ENCODE data around the gene MED13L. TPM values are rescaled to one million over a fixed set of nuclear protein-coding genes. Genes with fewer than 3 reads are reported as not detected.
A peak's percentile ranks its signal among the peaks of the same experiment; 100 is the strongest.

The MED13L gene
- total RNA-seq, 1 donor from 2014 or later, result 141 TPM

GRCh38 chr12:116263431-116263830, 14.1 kb downstream of the MED13L start:
- Mint-ChIP-seq H3K27ac (peak overlapping the region; percentile 9), H3K36me3 (ENCODE audit: insufficient read depth) (no peaks in the 10 kb centered on the region), H3K9me3 (ENCODE audit: low read depth) (peaks cover 3% of the 10 kb centered on the region), H3K4me1 (ENCODE audit: low read depth) (peaks cover 30% of the 10 kb centered on the region), H3K27me3 (no peaks in the 10 kb centered on the region), H3K4me3 (ENCODE audit: low read depth) (no peak overlapping the region)
- TF ChIP-seq, protein P1, sequence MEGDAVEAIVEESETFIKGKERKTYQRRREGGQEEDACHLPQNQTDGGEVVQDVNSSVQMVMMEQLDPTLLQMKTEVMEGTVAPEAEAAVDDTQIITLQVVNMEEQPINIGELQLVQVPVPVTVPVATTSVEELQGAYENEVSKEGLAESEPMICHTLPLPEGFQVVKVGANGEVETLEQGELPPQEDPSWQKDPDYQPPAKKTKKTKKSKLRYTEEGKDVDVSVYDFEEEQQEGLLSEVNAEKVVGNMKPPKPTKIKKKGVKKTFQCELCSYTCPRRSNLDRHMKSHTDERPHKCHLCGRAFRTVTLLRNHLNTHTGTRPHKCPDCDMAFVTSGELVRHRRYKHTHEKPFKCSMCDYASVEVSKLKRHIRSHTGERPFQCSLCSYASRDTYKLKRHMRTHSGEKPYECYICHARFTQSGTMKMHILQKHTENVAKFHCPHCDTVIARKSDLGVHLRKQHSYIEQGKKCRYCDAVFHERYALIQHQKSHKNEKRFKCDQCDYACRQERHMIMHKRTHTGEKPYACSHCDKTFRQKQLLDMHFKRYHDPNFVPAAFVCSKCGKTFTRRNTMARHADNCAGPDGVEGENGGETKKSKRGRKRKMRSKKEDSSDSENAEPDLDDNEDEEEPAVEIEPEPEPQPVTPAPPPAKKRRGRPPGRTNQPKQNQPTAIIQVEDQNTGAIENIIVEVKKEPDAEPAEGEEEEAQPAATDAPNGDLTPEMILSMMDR (IDR thresholded peaks at IDR 0.05; ENCODE audit: unreplicated experiment), result no peak
- DNase-seq (ENCODE audit: low spot score, unreplicated experiment), result no peak

- Mint-ChIP-seq H3K27me3 (no peaks in the 10 kb centered on the region), H3K36me3 (ENCODE audit: insufficient read depth) (no peaks in the 10 kb centered on the region), H3K4me3 (ENCODE audit: low read depth) (no peak overlapping the region), H3K27ac (no peak overlapping the region), H3K9me3 (ENCODE audit: low read depth) (peaks cover 3% of the 10 kb centered on the region), H3K4me1 (ENCODE audit: low read depth) (peaks cover 35% of the 10 kb centered on the region)
- TF ChIP-seq, protein P1 (IDR thresholded peaks at IDR 0.05; ENCODE audit: unreplicated experiment), result no peak
- DNase-seq (ENCODE audit: low spot score, unreplicated experiment), result no peak
Measured at GRCh38 chr12:116262741-116263140, 14.8 kb downstream of the MED13L start.

GRCh38 chr12:116261525-116262100, 15.9 kb downstream of the MED13L start:
- no peaks in the 10 kb centered on the region for H3K27me3 Mint-ChIP-seq
- H3K9me3 Mint-ChIP-seq (ENCODE audit: low read depth), result peaks cover 3% of the 10 kb centered on the region
- H3K4me1 Mint-ChIP-seq (ENCODE audit: low read depth), result peaks cover 39% of the 10 kb centered on the region
- no peak overlapping the region for H3K27ac Mint-ChIP-seq
- TF ChIP-seq, protein P1 (IDR thresholded peaks at IDR 0.05; ENCODE audit: unreplicated experiment), result no peak
- no peaks in the 10 kb centered on the region for H3K36me3 Mint-ChIP-seq (ENCODE audit: insufficient read depth)
- DNase-seq (ENCODE audit: low spot score, unreplicated experiment), result no peak
- no peak overlapping the region for H3K4me3 Mint-ChIP-seq (ENCODE audit: low read depth)

DNA sequence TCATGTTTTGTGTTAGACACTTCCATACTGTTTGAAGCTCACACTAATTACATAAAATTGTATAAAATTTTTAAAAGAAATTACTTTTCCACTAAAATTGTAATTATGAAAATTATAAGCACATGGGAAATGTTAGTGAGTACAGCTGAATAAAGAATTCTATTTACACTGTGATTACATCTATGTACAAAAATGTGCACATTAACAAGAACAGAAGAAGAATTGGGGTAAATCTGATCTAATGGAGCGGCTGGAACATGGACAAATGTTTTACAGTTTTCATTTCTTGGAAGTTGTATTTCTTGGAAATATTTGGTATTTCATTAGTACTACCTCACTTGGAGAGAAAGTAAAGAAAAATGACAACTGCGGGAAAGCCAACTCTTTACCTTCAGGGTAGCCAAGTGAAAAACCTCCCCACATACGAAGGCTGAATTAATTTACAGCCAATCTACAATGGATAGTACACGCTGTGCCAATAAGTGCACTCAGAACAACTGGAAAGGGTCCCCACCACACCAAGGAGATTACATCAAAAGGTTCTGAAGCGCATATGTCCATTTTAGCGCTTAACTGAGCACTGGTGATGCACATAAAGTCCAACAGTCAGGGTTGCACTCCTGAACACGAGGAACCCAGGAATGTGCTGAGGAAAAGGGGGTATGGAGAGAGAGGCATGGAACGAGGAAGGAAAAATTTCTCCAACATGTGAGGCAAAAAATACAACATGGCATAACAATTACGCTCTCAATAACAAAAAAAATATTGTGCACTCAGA, 17.5 kb downstream of the MED13L start:
- Mint-ChIP-seq H3K4me1 (ENCODE audit: low read depth) (peaks cover 42% of the 10 kb centered on the region), H3K9me3 (ENCODE audit: low read depth) (peaks cover 3% of the 10 kb centered on the region), H3K36me3 (ENCODE audit: insufficient read depth) (no peaks in the 10 kb centered on the region), H3K27ac (no peak overlapping the region), H3K4me3 (ENCODE audit: low read depth) (no peak overlapping the region), H3K27me3 (no peaks in the 10 kb centered on the region)
- no peak for DNase-seq (ENCODE audit: low spot score, unreplicated experiment)
- TF ChIP-seq, protein P1 (IDR thresholded peaks at IDR 0.05; ENCODE audit: unreplicated experiment), result no peak

- no peak for DNase-seq (ENCODE audit: low spot score, unreplicated experiment)
- no peak overlapping the region for H3K27ac Mint-ChIP-seq
- TF ChIP-seq, protein P1 (IDR thresholded peaks at IDR 0.05; ENCODE audit: unreplicated experiment), result no peak
- H3K9me3 Mint-ChIP-seq (ENCODE audit: low read depth), result peaks cover 10% of the 10 kb centered on the region
- no peaks in the 10 kb centered on the region for H3K27me3 Mint-ChIP-seq
- H3K4me3 Mint-ChIP-seq (ENCODE audit: low read depth), result no peak overlapping the region
- H3K36me3 Mint-ChIP-seq (ENCODE audit: insufficient read depth), result peaks cover 6% of the 10 kb centered on the region
- H3K4me1 Mint-ChIP-seq (ENCODE audit: low read depth), result peaks cover 33% of the 10 kb centered on the region
Measured at GRCh38 chr12:116257826-116258225, 19.7 kb downstream of the MED13L start.
